GM12891 (cell line): Measurements from ENCODE around the gene CASP6.

Experiments used
- PAX5 ChIP-seq: IDR thresholded peaks from 2 replicates; pipeline ENCODE4 v1.6.1; 2011; ENCODE audit warnings: low read length, moderate library complexity, mild to moderate bottlenecking; ENCODE audit not compliant: insufficient read depth, severe bottlenecking
- POLR2A ChIP-seq: IDR thresholded peaks from 2 replicates; pipeline ENCODE4 v1.6.1; 2011; ENCODE audit warnings: low read depth, low read length, control low read depth
- POLR2AphosphoS5 ChIP-seq: IDR thresholded peaks from 2 replicates; pipeline ENCODE4 v1.6.1; 2011; ENCODE audit warnings: low read depth, low read length, control low read depth
- POU2F2 ChIP-seq: IDR thresholded peaks from 2 replicates; pipeline ENCODE4 v1.6.1; 2011; ENCODE audit warnings: low read depth, mild to moderate bottlenecking, control low read depth, low read length, moderate library complexity
- SPI1 ChIP-seq: IDR thresholded peaks from 2 replicates; pipeline ENCODE4 v1.6.1; 2011; ENCODE audit warnings: low read depth, low read length, control low read depth
- TAF1 ChIP-seq: IDR thresholded peaks from 2 replicates; pipeline ENCODE4 v1.6.1; 2011; ENCODE audit warnings: low read depth, low read length, control low read depth

GRCh38 chr4:109672169-109672930, 30.9 kb downstream of the CASP6 start:
- TF ChIP-seq POLR2A (no peak), PAX5 (no peak), TAF1 (no peak), POLR2AphosphoS5 (no peak), SPI1 (no peak), POU2F2 (no peak)
